NCI-H526 (cell line): ENCODE data around the gene MYB.
"Not testable (repeated sequence)": the region's sequence is repeated elsewhere in the genome, so short reads cannot be mapped to it uniquely, and the experiment has no call there.

Experiments
- DNase-seq, 2 experiments: peaks; one replicate each; lab custom pipeline; 2025; lab: John Stamatoyannopoulos, UW

The MYB gene

DNA sequence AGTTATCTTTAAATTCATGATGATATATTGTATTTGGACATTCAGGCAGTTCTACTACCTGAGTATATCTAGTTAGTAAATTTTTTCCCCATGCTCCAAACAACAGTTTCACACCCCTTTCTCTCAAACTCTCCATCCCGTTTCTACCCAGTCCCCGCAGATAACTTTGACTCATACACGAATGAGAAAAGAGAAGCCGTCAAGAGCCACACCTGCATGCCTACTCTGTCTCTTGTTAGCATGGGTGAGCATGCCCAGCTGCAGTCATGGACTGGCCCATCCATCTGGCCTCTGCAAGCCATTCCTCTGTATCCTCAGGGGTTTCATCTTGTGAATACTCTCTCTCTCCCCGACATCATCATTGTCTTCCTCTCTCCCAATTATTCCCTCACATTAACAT, 41.5 kb downstream of the MYB start:
- no peak for DNase-seq

DNA sequence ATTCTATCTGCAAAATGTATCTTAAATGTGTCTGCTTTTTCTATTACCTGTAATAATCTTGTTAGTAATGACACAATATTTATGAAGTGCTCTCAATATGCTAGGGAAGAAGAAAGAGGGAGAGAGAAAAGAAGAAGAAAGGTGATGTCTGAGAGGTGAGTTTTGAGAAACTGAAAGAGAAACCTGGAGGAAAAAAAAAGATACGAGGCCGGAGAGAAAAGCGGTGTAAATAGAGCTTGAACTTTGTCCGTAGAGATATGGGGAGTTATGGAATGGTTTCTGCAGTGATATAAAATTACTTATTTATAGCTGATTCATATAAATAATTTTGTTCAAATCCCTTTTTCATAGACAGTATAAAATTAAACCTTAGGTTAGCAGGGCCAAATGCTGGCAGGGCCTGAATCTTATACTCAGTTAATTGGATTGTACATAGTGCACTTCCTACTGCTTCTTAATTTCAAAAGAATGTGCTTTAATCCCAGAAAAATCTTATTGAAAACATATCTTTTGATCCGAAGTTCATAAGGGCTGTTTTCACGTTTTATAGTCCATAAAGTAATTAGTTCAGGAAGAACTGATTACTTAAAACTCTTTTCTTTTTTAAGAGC, 43.0 kb downstream of the MYB start:
- DNase-seq, result no peak

DNA sequence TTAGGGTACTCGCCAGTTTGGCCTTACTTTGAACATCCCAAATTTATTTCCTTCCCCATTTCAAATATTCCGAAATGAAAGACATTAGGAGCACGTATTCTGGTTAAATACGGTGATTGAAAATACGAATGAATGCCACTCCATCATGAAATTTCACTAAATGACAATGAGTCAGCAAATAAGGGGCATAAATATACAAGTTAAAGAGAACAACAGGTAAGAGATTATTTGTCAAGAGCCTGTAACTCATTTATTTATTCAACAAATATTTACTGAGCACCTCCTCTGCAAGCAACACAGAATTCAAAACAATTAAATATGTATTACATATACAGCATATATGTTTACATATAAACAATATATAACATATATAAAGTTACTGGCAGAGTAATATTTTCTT, 44.8 kb downstream of the MYB start:
- no peak for DNase-seq

DNA sequence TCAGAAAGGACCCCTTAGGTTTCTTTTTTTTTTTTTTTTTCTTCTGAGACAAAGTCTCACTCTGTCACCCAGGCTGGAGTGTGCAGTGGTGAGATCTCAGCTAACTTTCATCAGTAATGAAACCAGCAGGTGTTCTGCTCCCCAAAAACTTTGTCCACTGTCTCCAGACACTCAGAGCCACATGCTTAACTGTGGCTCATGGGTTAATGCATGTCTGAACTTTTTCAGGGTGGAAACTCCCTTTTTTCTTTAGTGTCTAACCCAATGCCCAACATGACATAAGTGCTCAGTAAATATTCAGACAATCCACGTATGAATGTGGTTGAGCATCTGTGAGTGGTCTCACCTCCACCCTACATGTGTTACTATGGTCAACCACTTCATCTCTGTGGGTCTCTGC, 45.4 kb downstream of the MYB start:
- DNase-seq, result no peak

DNA sequence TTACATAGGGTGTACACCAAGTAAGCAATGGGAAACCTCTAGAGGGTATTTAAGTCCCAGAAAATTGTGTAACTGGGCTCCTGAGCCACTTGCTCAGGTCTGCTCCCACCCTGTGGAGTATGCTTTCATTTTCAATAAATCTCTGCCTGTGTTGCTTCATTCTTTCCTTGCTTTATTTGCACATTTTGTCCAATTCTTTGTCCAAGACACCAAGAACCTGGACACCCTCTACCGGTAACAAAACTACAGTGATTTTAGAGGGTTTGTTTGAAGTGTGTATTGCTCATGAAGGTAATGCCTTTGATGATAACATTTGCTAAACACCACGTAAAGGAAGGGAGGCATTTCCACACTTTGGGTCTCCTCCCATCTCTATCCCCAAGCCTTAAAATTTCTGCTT, 46.2 kb downstream of the MYB start:
- DNase-seq, result no peak

DNA sequence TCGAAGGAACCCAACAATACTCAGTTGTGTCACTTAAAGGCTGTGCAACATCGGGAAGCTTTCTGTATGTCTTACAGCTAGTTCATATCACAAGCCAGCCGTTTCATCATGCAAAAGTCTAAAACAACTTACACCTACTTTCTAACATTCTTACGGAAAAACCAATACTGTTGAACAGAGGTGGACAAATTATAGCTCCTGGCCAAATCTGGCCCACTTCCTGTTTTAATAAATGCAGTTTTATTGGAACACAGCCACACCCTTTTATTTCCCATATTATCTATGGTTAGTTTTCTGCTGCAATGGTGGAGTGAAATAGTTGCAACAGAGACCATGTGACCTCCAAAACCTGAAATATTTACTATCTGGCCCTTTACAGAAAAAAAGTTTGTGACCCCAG, 46.6 kb downstream of the MYB start:
- no peak for DNase-seq

DNA sequence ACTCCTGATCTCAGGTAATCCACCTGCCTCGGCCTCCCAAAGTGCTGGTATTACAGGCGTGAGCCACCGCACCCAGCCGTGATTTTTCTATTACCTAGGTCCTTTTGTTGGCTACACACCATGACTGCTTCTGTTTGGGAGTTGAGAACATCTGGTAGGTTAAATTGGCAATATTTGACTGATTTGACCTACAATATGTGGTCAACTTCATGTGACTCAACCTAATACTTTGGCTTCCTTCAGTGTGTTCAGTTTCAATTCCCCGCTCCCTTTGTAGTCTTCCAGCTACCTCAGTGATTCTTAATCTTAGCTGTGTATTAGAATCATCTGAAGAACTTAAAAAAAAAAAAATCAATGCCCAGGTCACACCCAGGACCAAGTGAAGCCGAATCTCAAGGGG, 47.4 kb downstream of the MYB start:
- DNase-seq, result no peak

DNA sequence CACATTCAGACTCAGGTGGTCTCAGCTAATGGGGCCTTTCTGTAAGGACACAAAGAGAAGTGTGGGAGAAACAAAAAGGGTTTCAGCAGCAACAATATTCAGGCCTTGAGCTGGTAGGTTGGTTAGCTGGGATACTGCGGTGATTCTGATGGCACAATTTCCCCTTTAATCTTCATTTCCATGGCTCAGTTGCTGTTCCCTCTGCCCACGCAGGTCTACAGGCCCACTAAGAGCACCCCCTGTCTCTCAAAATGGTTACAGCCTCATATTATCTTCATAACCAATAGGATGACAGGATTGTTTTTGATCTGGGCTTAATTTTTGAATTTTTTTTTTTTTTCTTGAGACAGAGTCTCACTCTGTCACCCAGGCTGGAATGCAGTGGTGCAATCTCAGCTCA, 48.9 kb downstream of the MYB start:
- no peak for DNase-seq

DNA sequence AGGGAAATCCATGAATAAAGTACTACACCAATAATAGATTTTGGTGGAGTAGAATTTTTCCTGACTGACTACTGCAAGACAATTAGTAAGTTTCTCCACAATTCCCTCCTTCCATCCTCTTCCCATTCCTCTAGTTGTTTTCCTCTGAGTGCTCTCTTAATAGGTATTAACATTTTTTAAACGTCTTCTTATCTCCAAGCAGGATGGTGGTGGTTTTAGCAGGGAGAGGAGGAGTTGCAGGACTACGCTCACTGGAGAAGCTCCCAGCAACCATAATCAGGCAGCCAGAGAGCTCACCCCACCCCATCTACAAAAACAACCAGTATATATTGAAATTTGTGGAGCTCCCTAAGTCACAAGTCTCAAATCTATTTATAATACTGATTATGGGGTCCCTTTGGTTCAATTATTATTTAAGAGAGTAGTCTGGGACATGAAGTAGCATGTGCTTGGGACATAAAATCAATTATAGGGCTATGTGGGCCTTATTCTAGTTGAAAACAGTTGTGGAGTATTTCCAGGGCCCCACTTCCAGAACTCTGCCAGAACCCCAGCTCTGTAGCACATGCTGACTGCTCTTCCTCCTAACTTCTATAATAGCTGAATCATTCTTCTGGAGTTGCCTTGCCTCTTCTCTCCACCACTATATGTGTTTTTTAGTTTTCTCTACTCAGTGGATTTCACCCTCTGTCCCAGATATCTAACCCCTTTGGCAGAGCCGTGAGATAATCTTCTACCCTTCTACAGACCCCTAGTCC, 49.8 kb downstream of the MYB start:
- DNase-seq, result no peak

DNA sequence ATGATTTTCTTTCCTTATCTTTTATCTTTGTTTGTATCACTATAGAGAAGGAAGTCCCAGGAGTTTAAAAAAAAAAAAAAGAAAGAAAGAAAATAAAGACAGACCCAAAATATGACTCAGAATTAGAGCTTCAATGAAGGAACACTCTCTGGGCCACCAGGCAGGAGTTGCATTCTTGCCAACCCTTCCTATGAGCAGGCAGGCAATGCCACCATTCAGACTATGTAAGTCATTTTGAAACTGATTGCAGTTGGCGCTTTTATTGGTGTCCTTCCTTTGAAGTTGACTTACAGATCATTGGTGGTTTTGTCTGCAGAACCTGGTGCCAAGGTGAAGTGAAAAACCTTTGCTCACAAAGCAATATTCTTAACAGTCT, 50.3 kb downstream of the MYB start:
- no peak for DNase-seq

DNA sequence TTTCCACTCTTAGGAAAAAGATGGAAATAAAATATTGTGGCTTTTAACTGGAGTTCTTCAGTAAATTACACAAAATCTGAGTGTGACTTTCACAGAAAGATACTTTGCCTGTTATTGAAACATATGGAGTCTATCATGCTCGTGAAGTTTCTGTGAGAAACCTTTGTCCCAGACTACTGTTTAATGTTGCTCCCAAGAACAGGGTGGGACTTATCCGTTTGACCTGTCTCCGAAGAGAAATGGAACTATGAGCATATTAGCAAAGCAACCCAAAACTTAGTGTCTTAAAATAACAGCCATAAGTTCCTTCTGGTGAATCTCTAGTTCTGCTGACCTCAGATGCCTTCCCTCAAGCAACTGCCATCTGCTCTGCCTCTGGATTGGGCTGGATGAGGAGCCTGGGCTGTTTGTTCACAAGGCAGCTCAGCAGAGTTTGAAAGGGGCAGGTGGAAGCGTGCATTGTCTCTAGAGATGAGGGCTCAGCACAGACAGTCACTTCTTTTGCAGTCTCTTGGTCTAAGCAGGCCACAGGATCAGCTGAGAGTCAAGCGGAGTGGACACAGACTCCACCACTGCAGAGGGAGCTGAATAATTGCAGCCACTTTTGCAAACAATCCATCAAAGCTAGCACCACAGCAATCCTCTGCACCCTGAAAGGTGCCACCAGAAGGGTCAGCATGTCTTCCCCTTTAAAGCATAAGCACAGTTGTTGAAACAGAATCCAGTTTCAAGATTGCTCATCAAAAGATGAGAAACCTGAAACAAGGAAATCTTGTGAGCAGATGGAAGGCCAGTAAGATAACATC, 52.8 kb downstream of the MYB start:
- peak in 1 of 2 experiments; percentile 88 for DNase-seq

DNA sequence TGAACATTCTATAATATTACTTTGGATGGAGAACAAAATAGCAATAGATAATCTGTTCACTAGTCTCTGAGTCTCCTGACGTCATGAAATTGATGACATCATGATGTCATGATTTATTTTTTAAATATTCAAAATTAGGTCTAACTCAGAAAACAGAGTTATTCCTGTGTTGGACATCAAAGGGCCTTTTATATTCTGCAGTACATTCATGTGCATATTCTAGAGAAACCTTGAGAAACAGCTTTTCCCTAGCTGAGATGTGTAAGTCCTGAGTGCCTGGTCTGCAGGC, 53.3 kb downstream of the MYB start:
- DNase-seq, result no peak

DNA sequence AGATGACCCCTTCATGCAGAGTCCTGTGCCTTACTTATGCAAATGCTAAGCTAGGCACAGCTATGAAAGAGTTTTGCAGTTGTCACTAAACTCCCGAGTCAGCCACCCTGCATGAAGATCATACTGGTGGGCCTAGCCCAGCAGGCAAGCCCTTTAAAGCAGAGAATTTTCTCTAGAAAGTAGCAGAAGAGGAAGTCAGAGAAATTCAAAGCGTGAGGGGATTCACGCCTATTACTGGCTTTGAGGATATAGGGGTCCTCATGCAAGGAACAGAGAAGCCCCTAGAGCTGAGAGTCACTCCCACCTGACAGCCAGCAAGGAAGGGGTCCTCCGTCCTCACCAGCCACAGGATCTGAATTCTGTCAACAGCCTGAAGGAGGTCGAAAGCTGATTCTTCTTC, 54.6 kb downstream of the MYB start:
- DNase-seq, result no peak

DNA sequence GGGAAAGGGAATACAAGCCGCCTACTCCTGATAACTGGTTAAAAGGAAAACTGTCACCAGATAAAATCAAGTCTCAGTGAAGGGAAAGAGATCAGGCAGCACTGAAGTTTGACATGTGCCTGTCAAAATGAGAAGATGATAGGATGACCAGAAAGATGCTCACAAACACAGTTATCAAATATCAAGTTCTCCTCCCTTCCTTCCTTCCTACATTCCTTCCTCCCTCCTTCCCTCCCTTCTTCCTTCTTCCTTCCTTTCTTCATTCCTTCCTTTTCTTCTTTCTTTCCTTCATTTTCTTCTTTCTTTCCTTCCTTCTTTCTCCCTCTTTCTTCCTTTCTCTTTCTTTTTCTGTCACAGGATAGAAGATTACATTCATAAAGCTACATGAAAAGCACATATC, 55.2 kb downstream of the MYB start:
- DNase-seq, result no peak

DNA sequence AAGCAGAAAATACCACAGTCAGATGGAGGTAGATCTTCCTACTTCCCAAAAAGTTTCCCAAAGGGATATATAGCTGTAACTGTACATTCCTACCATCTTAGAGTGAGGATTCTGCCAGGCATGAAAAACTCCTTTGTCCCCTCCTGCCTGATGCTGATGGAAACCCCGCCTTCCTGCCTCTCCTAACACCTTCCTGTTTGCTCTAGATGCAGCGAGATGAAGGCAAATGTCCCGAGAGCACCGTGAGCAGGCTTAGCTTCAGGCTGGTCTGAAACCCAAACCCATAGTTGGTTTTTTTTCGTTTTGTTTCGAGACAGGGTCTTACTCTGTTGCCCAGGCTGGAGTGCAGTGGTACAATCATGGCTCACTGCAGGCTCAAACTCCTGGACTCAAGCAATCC, 55.6 kb downstream of the MYB start:
- peak in 1 of 2 experiments; percentile 93 for DNase-seq

DNA sequence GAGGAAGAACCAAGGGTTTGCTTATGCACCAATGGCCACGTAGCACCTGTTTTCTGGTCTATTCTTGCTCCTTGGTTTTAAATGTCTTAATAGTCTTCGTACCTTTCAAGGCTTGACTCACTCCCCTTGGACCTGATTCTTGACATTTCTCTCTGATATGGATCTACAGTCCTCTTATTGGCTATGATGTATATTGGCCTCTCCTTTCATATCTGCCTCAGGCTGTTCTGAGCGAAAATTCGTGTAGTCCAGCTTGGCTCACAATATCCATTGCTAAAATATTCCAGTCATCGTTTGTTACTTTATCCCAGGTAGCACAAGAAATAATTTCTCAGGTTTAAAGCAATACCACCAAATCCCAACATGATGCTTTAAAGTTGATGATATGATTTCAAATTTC, 59.6 kb downstream of the MYB start:
- no peak for DNase-seq

DNA sequence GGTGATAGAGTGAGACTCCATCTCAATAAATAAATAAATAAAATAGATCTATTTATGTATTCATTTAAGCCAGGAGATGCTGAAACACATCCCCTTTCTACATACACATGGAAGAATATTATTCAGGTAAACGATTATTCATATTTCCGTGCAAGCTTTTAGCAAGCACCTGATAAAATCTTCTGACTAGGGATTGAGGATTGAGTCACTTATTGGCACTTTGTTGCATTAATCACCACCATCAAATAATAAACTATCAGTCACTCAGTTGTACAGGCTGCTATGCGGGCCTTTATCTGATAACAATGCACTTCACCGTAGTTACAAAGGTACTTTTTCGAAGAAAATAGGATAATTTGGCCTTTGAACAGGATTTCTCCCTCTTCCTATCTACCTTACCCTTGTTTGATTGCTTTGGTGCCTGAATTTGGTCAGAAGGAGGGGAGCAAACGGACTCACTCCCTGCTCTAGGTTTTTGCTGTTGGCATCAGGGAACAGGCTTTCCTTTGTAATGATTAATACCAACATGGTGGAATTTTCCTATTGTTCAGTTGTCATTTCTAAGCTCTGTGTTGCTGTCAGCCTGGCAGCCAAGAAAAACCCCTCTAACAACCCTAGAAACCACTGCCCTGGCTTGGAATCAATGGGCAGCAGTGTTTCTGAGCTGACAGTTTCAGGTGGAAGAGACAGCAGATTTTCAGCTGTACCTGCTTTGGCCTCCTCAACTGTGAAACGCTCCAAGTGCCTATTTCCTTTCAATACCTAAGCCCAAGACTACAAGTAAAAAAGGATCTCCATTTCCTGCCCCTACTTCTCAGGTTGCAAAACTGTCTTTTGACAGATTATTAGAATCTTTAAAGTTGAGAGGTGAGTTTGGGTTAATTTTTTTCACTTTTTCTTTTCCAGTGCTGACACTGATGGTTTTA, 63.0 kb downstream of the MYB start:
- DNase-seq, result peak in 1 of 2 experiments; percentile 94

DNA sequence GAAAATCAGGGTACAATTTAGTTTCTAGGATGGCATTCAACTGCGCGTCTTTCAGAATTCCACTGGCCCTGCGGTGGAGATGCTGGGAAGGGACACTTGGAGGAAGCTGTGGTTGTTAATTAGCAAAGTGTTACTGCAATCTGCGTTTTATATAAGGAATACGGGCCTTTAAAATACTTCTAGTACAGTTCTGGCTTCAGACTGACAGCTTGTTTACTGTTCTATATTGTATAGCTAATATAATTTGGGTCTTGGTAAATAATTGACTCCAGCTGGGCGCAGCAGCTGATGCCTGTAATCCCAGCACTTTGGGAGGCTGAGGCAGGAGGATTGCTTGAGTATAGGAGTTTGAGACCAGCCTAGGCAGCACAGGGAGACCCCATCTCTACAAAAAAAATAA, 63.7 kb downstream of the MYB start:
- DNase-seq, result no peak

DNA sequence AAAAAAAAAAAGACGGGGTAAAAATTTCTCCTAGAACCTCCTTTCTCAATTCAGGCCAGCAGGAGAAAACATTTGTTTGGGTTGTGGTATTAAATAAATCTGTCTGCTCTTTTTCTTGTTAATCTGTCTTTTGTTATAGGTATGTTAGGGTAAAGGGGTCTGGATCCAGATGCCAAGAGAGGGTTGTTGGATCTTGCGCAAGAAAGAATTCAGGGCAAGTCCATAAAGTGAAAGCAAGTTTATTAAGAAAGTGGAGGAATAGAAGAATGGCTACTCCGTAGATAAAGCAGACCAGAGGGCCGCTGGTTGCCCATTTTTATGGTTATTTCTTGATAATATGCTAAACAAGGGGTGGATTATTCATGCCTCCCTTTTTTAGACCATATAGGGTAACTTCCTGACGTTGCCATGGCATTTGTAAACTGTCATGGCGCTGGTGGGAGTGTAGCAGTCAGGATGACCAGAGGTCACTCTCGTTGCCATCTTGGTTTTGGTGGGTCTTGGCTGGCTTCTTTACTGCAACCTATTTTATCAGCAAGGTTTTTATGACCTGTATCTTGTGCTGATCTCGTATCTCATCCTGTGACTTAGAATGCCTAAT, 65.4 kb downstream of the MYB start:
- not testable (repeated sequence) for DNase-seq

DNA sequence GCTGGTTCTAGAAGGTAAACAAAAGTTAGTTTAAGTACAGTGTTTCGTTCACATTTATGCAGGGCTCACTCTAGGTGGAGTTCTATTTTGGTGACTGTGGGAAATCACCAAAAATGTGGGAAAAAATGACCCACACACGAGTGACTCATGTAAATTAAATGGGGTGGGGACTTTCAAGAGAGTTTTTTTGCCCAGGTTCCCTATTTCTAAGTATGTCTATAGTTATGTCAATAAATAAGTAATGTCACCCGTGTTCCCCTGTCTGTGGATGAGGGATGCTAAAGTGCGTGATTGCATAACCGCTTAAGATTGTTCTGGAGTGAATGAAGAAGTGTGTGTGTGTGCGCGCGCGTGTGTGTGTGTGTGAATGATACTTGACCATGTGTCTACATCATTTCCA, 69.1 kb downstream of the MYB start:
- DNase-seq, result no peak

DNA sequence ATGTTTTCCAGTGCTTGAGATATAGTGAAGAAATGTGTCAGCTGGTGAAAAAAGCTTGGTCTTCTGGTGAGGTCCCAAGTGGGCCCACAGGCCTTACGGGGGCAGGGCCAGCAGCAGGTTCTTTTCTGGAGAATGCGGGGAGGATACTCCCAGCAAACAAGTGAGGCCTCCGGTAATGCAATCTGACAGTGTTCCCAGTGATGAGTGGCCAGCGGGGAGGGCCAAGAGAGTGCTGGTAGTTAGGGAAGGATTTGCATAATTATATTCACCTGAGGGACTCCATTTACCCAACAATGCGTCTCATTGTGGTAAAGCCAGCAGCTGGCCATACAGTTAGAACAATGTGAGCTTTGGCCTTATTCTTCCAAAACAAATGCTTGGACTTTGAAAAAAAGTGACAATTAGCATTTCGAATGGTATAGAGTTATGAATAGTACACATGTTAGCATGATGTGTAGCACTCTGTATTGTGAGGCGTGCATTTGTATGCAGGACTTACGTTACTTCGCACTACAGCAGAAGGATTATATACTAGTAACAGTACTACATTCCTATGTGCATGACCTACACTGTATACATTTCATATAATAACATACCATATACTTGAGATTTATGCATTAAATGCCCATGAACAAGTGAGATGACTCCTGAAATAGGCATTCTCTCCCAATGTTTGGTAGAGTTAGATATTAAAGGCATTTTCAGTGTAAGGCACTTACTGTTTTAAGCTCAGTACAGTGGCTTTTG, 69.8 kb downstream of the MYB start:
- peak; percentile 100 for DNase-seq
